GM21528 (cell line): ENCODE measurements around the gene CISD1.

Experiments
- ATAC-seq: cut with Tn5 transposase; IDR thresholded peaks from one replicate; pipeline ENCODE4 v1.9.1; 2021; ENCODE audit warnings: mild to moderate bottlenecking, moderate library complexity; ENCODE audit not compliant: unreplicated experiment, low FRiP score

The CISD1 gene

GRCh38 chr10:58304099-58304633, 35.2 kb downstream of the CISD1 start:
- ATAC-seq: no peak

DNA sequence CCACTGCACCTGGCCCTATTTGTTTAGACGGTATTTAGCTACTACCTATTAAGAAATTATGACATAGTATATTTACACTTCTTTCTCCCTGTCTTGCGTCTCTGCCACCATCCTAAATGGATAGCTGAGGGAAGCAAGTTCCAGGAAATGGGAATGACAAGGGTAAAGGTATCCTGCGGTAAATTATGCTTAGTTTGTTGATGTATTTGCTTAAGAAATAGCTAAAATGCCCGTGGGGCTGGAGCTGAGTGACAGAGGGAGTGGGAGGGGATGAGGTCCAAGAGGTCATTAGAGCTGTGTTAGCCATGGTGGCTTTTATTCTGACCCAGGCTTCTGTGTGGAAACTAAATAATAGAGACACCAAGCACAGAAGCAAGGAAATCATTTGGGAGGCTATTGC, 36.9 kb downstream of the CISD1 start:
- no peak for ATAC-seq

GRCh38 chr10:58307676-58308075, 38.7 kb downstream of the CISD1 start:
- no peak for ATAC-seq

GRCh38 chr10:58311026-58311425, 42.1 kb downstream of the CISD1 start:
- ATAC-seq: no peak

GRCh38 chr10:58316874-58317273, 47.9 kb downstream of the CISD1 start:
- ATAC-seq: no peak

DNA sequence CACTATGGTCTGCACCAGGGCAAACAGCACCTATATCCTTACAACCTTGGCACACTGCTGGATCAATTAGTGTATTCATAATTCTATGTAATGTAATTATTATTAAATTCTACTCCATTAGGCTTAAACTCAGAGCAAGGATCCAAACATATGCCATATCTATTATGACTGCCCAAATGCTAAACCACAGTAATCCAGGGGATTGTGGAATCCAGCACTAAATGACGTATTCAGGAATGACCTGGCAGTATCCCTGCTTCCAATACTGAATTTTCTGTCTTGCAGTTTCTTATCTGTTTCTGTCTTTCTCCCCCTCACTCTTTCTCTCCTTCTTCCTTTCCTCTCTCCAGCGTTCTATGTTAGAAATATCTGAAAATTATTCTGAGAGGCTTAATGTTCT, 49.4 kb downstream of the CISD1 start:
- ATAC-seq: no peak

GRCh38 chr10:58319599-58319998, 50.6 kb downstream of the CISD1 start:
- no peak for ATAC-seq

DNA sequence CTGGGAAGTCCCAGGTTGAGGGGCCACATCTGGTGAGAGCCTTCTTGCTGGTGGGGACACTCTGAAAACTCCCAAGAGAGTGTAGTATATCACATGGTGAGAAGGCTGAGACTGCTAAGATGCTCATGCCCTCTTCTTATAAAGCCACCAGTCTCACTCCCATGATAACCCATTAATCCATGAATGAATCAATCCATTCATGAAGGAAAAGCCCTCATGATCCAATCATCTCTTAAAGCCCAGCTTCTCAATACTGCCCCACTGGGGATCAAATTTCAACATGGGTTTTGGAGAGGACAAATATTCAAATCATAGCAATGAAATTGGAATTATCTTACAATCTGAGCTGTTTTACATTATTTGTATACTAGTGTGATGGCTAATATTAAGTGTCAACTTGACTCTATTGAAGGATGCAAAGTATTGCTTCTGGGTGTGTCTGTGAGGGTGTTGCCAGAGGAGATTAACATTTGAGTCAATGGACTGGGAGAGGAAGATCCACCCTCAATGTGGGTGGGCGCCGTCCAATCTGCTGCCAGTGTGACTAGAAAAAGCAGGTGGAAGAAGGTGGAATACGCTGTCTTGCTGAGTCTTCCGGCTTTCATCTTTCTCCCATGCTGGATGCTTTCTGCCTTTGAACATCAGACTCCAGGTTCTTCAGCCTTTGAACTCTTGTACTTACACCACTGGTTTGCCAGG, 51.5 kb downstream of the CISD1 start:
- ATAC-seq: no peak

GRCh38 chr10:58322072-58322834, 53.3 kb downstream of the CISD1 start:
- ATAC-seq: peak; percentile 64

- no peak for ATAC-seq
Measured at GRCh38 chr10:58322835-58323209, 53.9 kb downstream of the CISD1 start.

- no peak for ATAC-seq
Measured at GRCh38 chr10:58326967-58327381, 58.0 kb downstream of the CISD1 start.

DNA sequence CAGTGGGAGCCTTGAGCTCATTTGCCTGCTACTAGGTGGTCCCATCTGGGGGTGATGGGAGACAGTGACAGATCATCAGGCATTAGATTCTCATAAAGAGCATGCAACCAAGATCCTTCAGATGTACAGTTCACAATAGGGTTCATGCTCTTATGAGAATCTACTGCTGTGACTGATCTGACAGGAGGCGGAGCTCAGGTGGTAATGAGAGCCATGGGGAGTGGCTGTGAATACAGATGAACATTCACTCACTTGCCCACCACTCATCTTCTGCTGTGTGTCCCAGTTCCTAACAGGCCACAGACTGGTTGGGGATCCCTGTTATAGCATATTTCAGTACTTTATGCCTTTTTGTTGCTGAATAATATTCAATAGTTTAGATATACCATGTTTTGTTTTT, 59.3 kb downstream of the CISD1 start:
- no peak for ATAC-seq

DNA sequence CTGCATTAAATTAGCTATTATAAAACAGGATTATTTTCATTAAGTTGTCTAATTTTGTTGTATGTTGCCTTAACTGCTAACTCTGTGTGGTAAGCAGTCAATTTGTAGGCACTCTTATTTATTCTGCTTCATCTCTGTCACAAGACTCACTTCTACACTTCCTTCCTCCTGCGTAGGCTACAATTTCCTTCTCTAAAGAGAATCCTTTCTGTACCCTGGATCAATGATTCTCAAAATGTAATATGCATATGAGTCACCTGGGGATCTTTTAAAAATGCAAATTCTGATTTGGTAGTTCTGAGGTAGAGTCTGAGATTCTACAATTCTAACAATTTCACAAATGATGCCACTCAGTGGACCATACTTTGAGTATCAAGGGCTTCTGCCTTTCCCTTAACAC, 61.5 kb downstream of the CISD1 start:
- no peak for ATAC-seq

GRCh38 chr10:58331646-58332045, 62.7 kb downstream of the CISD1 start:
- ATAC-seq: no peak

DNA sequence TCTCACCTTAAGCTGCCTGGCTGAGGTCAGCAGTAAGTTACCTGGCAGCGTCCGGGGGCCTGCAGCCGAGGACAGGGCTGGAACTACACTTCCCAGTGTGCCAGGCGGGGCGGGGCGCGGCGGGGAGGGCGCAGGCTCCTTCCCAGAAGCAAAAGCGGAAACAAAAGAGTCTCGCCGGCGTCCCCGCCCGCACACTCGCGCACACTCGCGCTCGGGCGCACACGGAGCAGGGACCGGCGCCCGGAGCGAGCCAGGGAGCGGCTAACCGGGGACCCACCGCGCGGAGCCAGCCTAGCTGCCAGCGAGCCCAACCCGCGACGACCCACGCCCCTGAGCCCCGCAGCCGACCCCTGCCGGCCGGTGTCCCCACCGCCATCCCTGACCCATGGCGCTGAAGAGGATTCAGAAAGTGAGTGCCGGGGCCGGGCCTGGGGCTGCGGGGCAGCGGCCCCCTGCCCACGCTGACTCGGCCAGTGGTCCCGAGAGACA, 65.9 kb downstream of the CISD1 start, which contains the start of gene UBE2D1:
TSS of gene UBE2D1 (plus strand) at position 190 of the 489 bp plus-strand sequence. CDS start at position 386, 196 bp downstream.
- ATAC-seq: peak; percentile 97

DNA sequence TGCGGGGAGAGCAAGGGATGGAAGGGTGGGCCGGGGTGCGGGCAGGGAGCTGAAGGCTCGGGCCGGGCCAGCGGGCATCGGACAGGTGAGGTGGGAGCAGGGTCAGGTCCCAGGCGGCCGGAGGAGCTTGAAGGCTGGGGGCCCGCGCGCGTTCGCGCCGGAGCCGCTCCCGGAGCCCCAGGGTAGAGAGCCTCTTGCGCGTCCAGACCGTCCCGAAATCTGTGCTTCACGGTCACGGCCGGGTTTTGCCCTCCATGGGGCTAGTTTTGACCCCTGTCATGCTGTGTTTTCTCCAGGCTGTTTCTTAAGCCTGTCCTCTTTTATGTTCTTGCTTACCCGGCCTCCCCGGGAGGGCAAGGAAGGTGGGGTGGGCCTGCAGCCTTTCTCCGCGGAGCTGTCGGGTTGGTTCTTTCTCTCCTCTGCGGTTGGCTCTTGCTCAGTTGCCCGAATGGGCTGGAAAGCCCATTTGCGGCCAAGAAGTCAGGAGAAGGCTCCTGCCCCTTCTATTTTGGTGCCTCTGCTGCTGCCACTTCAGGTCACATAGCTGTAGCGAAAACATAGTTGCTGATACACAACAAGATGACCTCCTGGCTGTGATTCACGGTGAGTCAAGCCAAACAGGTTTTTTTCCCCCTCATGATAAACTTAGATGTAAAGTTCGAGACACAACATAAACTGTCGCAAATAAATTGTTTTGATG, 66.5 kb downstream of the CISD1 start:
- peak; percentile 61 for ATAC-seq

- ATAC-seq: no peak
Measured at GRCh38 chr10:58336242-58336641, 67.3 kb downstream of the CISD1 start.
